Measurements from ENCODE around the gene SLC35A3. TPM values are rescaled to one million over a fixed set of nuclear protein-coding genes. Genes with fewer than 3 reads are reported as not detected.

Gene SLC35A3
- polyA plus RNA-seq, 1 donor (not counting 4 experiments of a cell fraction or from before 2014, with no cell fraction given) = 25.9 TPM

- no peak overlapping the region for H3K4me2 ChIP-seq (ENCODE audit: control insufficient read depth, extremely low read depth, insufficient read depth, low read depth, low read length)
- H3K36me3 ChIP-seq (ENCODE audit: control insufficient read depth in 2 of 2, extremely low read depth in 1 of 2, insufficient read depth in 2 of 2, low read length in 2 of 2) = no peaks in the 10 kb centered on the region
- H3K9ac ChIP-seq (ENCODE audit: control insufficient read depth, extremely low read depth, insufficient read depth, low read length) = no peak overlapping the region
- H3K27ac ChIP-seq (ENCODE audit: control insufficient read depth, insufficient read depth, low read length) = no peak overlapping the region
- TF ChIP-seq CTCF (optimal IDR thresholded peaks at IDR 0.05 in 1 of 3, IDR thresholded peaks at IDR 0.05 in 1 of 3, conservative IDR thresholded peaks at IDR 0.05 in 1 of 3; ENCODE audit: extremely low read depth in 1 of 3, insufficient read depth in 2 of 3, low read length in 3 of 3) = no peak
- TF ChIP-seq EZH2 (IDR thresholded peaks at IDR 0.05; ENCODE audit: low read length) = no peak
- no peaks in the 10 kb centered on the region for H3K27me3 ChIP-seq (ENCODE audit: control insufficient read depth, extremely low read depth, insufficient read depth, low read length)
- no peak overlapping the region for H2AFZ ChIP-seq (ENCODE audit: control insufficient read depth, low read length)
- no peaks in the 10 kb centered on the region for H3K9me3 ChIP-seq (ENCODE audit: control insufficient read depth, low read depth, low read length)
- H3K79me2 ChIP-seq (ENCODE audit: control insufficient read depth, insufficient read depth, low read length) = no peaks in the 10 kb centered on the region
- FAIRE-seq (no peak), DNase-seq (ENCODE audit: low read depth, low spot score) (no peak)
- dilution Hi-C loops (cut with MboI; ENCODE audit: extremely low pct_ligation_motif_present, low sequenced_read_pairs) = no loop called here
- H3K9me1 ChIP-seq (ENCODE audit: control insufficient read depth, extremely low read depth, insufficient read depth, low read length) = no peaks in the 10 kb centered on the region
- H3K4me1 ChIP-seq (ENCODE audit: control insufficient read depth, extremely low read depth, insufficient read depth, low read length) = no peaks in the 10 kb centered on the region
- H4K20me1 ChIP-seq (ENCODE audit: control insufficient read depth, extremely low read depth, insufficient read depth, low read length) = no peaks in the 10 kb centered on the region
- no peak overlapping the region for H3K4me3 ChIP-seq (ENCODE audit: control insufficient read depth in 2 of 3, extremely low read depth in 1 of 3, insufficient read depth in 2 of 3, low read depth in 1 of 3, low read length in 3 of 3)
Observed at GRCh38 chr1:99950486-99950885, 19.3 kb upstream of the SLC35A3 start.

- H3K27me3 ChIP-seq (ENCODE audit: control insufficient read depth, extremely low read depth, insufficient read depth, low read length) = no peaks in the 10 kb centered on the region
- dilution Hi-C loops (cut with MboI; ENCODE audit: extremely low pct_ligation_motif_present, low sequenced_read_pairs) = no loop called here
- H2AFZ ChIP-seq (ENCODE audit: control insufficient read depth, low read length) = no peak overlapping the region
- no peaks in the 10 kb centered on the region for H3K79me2 ChIP-seq (ENCODE audit: control insufficient read depth, insufficient read depth, low read length)
- no peaks in the 10 kb centered on the region for H3K9me1 ChIP-seq (ENCODE audit: control insufficient read depth, extremely low read depth, insufficient read depth, low read length)
- no peaks in the 10 kb centered on the region for H3K9me3 ChIP-seq (ENCODE audit: control insufficient read depth, low read depth, low read length)
- no peak overlapping the region for H3K27ac ChIP-seq (ENCODE audit: control insufficient read depth, insufficient read depth, low read length)
- H3K36me3 ChIP-seq (ENCODE audit: control insufficient read depth in 2 of 2, extremely low read depth in 1 of 2, insufficient read depth in 2 of 2, low read length in 2 of 2) = no peaks in the 10 kb centered on the region
- H3K4me3 ChIP-seq (ENCODE audit: control insufficient read depth in 2 of 3, extremely low read depth in 1 of 3, insufficient read depth in 2 of 3, low read depth in 1 of 3, low read length in 3 of 3) = no peak overlapping the region
- TF ChIP-seq CTCF (optimal IDR thresholded peaks at IDR 0.05 in 1 of 3, IDR thresholded peaks at IDR 0.05 in 1 of 3, conservative IDR thresholded peaks at IDR 0.05 in 1 of 3; ENCODE audit: extremely low read depth in 1 of 3, insufficient read depth in 2 of 3, low read length in 3 of 3) (no peak), EZH2 (IDR thresholded peaks at IDR 0.05; ENCODE audit: low read length) (no peak)
- H3K4me2 ChIP-seq (ENCODE audit: control insufficient read depth, extremely low read depth, insufficient read depth, low read depth, low read length) = no peak overlapping the region
- H4K20me1 ChIP-seq (ENCODE audit: control insufficient read depth, extremely low read depth, insufficient read depth, low read length) = no peaks in the 10 kb centered on the region
- no peaks in the 10 kb centered on the region for H3K4me1 ChIP-seq (ENCODE audit: control insufficient read depth, extremely low read depth, insufficient read depth, low read length)
- DNase-seq (ENCODE audit: low read depth, low spot score) (no peak), FAIRE-seq (no peak)
- H3K9ac ChIP-seq (ENCODE audit: control insufficient read depth, extremely low read depth, insufficient read depth, low read length) = no peak overlapping the region
Observed at GRCh38 chr1:99952522-99952921, 17.3 kb upstream of the SLC35A3 start.

Measured in keratinocyte (primary cell).